Anterior cingulate cortex (tissue), 58 donors: Measurements from ENCODE around the gene DAB2IP.
"Not testable (repeated sequence)": the region's sequence is repeated elsewhere in the genome, so short reads cannot be mapped to it uniquely, and the experiment has no call there.

Experiments
- DNase-seq, 58 donors: peaks; one replicate each; lab custom pipeline; 2025; lab: John Stamatoyannopoulos, UW

The DAB2IP gene

DNA sequence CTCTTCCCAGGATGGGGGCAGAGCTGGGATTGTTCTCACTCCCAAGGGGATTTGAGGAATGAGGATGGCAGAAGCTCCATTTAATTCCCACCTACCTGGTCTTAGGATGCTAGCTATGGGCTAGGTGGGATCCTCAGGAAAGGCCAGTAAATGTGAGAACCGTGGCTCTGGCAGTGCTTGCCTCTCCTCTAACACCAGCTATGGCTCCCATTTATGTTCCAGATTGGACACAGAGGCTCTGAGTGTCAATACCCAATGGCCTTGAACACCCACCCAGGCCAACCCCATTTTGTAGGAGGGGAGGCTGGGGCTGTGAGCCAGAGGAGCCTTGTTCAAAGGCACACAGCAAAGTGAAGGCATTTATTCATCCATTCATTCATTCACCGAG, 10.2 kb upstream of the DAB2IP start:
- no peak for DNase-seq

DNA sequence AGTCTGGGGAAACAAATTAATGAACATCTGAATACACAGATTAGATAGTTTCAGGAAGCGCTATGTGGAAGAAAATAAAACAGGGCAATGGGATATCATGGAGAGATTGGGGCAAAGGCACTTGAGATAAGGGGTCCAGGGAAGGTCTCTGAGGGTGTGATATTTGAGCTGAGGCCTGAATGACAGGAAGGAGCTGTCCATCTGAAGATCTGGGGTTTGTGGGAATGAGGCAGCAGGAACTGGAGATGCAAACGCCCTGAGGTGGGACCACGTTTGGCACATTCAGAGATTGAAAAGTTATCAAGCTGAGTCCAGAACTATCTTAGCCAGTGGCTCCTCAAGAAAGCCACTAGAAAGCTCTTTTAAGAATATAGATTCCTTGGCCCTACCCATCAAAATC, 8.7 kb upstream of the DAB2IP start:
- no peak for DNase-seq

DNA sequence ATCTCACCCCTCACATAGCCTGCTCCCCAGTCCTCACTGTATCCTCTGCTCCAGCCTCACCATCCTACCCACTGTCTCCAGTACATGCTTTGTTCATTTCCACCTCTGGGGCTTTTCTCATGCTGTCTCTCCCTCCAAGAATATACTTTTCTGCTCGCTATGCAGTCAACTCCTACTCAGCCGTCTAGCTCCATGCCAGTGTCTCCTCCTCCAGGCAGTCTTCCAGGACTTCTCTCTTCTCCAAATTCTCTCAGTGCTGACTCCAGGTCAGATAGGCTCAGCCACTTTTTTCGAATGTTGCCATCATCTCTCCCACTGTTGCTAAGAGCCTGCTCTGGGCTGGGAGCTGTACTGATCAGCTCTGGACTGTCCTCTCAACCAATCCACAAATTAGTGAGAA, 8.0 kb upstream of the DAB2IP start:
- no peak for DNase-seq

DNA sequence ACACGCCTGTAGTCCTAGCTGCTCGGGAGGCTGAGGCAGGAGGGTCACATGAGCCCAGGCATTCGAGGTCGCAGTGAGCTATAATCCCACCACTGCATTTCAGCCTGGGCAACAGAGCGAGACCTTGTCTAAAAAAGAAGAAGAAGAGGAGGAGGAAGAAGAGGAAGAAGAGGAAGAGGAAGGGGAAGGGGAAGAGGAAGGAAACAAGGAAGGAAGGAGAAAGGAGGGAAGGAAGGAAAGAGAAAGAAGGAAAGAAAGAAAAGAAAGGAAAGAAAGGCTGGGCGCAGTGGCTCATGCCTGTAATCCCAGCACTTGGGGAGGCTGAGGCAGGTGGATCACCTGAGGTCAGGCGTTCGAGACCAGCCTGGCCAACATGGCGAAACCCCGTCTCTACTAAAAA, 7.4 kb upstream of the DAB2IP start:
- DNase-seq = not testable (repeated sequence)

DNA sequence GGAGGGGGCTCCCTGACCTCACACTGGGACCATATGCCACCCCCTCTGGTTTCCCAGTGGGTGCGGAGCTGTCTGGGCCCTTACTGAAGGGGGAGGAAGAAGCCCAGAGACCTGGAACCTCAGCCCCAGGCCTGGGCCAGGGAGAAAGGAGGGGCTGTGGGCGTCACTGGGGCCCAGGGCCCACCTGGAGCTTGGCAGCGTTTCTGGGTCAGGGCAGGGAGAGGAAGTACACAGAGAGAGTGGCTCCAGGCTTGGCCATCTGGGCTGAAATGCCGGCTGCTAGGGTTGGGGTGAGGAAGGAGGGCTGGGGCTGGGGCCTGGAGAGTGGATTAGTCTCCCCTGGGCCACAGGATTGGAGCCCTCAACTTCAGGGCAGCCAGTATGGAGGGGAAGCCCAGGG, 6.4 kb upstream of the DAB2IP start:
- DNase-seq = peak in 36 of 58 donors; percentile 16 to 77 (median 37)

DNA sequence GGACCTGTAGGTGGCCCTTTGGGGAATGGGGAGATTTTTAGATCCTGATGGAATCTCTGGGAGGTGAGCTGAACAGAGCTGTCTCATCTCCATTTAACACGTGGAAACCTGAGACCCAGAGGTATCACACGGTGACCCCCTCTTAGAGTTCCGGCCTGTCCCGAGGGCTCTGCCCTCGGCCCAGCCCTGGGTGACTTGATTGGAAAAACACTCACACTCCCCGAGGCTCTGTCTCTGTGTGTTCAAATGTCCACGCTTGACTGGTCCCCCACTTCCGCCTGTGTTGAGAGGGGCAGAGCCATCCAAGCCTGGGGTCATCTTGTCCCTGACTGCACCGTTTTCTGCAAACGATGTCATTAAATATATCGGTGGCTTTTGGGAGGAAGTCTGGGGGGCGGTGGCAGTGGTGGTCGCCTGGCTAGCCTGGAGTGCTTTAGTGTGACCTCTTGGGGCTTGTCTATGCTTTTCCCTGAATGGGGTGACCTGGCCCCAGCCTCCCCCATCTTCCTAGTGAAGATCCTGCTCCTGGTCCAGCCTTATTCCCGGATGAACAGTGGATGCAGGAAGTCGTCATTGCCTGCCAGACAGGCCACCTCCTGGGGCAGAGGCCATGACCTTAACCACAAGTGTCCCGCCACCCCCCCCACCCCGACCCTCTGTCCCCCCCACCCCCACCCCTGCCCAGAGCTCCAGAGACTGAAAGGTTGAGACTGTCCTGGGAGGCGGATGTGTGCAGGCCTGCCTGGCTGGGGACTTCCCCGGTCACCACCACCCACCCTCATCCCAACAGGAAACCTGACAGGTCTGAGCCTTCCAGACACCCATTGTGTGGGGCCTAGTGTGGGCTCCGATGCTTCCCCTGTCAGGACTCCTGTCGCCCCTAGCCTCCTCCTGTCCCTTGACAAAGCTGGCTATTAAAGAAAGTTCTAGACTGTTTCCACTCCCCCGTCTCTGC, 5.3 kb upstream of the DAB2IP start:
- no peak for DNase-seq

DNA sequence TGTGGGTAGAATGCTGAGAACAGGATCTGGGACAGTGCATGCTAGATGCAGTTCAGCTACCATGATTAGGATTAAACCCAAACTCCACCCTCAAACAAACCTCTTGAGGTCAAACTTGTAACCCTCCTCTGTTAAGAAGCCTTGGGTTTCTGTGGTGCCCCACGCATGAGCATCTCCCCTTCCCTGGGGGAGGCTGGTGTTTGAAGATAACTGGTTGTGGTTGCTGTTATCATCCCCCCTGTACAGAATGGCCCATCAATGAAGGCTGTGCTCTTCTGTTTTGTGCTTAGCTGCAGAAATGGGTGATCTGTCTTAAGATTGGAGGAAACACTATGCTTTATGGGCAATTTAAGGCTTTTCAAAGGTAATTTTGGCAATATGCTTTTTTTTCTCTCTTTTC, 4.4 kb upstream of the DAB2IP start:
- no peak for DNase-seq

DNA sequence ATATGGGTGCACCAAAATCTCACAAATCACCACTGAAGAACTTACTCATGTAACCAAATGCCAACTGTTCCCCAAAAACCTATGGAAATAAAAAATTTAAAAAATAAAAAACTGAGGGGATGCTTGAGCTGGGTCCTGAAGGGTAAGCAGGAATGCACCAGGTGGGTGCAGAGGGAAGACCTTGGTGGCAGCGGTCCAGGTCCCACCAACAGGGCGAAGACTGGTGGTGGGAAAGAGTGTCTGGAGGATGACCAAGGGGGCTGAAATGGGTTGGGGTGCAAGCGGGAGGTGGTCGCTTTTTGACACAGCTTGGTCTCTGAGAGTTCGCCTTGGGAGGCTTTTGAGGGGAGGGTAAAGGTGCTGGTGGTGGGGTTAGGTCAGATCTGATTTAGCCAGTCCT, 3.3 kb upstream of the DAB2IP start:
- no peak for DNase-seq

DNA sequence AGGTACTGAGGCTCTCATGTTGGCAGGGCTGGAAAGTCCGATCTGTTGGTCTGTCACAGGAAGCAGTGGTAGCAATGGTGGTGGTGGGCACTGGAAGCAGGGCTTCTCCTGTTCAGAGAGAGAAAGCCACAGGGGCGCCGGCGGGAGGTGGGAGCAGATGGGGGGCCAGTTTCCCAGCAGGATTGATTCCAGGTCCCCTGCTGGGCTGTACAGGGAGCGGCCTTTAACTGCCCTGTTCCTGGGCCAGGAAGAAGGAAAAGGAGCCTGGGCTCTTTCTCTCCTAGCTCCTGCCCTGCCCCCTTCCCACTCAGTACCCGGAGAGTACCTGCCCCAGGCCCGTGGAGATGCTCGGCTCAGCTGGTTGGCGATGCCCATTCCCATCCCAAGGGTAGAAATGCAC, 2.6 kb upstream of the DAB2IP start:
- DNase-seq = no peak

DNA sequence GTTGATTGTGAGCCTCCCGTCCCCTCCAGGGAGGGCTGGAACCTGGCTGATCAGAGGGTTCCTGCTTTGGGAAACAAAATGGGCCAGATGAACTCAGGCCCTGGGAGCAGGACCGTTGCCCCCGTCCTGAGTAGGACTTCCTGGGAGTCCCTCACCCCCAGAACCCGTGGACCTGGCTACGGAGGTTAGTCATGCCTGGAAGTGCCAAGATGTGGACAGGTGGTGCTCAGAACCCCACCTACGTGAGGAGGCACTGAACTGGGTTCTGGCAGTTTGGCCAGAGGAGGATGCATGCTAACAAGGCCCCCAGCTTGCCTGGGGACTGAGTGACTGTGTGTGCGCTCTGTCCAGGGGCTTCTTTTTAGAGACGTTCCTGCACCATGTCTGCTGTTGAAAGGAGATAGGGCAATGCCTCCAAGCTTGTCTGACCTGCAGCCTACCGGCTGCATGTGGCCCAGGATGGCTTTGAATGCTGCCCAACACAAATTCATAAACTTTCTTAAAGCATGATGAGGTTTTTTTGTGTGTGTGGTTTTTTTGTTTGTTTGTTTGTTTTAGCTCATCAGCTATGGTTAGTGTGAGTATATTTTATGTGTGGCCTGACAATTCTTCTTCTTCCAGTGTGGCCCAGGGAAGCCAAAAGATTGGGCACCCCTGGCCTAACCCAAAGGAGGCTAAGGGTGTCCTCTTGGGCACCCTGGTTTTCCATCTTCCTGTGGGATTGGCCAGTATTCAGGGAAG, 1.8 kb upstream of the DAB2IP start:
- no peak for DNase-seq

DNA sequence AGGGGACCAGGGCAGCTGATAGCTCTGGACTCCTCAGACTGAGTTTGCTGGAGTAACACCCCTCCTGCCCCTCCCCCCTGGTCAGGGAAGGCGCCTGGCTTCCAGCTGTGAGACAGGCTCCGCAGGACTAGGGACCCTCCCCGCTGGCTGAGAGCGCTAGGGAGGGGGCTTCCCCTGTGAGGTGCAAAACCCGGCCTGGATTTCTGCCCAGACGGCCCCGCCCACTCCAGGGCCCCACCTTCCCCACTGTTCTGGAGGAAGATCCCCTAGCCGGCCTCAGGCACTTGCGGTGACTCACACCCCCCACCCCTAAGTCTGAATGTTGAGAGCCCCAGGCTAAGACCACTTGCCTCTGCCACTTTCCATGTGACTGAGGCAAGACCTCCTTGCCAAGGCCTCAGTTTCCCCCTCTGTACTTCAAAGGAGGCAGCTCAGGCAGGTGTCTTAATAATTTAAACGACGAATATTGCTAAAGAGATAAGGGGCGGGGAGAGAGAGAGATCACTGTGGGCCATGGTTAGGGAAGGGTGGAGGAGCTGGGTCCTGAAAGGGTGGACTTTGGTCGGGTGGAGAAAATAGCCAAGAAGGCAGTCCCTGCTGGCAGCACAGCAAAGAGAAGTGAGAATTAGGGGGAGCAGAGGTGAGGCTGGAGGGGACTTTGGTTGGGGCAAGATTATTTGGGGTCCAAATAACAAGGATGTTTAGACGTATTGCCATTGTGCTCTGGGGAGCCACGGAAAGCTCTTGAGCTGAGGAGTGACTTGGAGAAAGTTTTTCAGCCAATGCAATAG, 1.0 kb upstream of the DAB2IP start:
- DNase-seq = peak in 8 of 58 donors; percentile 8 to 56 (median 24)

DNA sequence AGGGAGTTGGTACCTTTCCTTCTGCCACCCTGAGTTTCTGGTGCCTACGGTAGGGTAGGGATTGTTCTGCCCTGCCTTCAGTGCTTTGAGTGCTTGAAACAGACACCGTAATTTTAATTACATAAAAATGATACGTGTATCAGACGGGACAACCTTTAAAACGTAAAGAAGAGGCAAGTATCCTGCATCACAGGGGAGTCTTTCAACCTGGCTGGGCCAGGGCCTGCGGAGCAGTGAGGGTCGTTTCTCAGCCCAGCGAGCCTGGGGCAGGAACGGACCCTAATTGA, 483 bp upstream of the DAB2IP start:
- DNase-seq = no peak

DNA sequence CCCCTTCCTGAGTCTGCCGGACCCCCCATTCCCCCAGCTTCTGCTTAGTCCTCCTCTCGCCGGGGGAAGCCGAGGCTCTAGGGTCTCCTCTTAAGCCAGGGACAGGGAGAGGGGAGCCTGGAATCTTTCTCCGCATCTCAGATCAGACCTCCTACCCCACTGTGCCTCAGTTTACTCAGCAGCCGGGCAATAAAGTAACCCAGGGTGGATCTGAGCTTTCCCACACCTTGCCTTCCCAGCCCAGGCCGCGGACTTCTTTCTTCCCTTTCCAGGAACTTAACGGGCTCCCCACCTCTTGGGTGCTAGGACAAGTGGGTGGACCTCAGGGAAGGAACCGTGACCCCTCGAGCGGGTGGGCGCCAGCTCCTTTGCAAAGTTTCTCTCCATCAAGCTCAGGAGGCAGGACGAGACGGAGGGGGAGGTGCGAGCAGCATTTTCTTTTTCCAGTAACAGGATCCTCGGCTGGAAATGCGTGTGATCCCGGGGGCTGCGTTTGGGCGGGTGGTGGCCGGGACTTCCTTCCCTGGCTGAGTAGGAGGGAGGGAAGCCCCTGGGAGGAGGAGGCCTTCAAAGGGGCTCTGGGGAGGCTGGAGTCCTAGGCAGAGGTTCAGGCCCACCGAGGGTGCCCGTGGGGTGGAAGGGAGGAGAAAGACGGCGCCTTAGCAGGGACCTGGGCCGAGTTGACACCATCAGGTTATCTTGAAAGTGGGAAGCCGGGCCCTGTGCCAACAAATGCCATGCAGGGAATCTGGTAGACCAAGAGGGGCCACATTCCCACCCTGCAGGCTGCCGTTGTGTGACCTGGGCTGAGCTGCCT, 795 bp downstream of the DAB2IP start:
- no peak for DNase-seq

DNA sequence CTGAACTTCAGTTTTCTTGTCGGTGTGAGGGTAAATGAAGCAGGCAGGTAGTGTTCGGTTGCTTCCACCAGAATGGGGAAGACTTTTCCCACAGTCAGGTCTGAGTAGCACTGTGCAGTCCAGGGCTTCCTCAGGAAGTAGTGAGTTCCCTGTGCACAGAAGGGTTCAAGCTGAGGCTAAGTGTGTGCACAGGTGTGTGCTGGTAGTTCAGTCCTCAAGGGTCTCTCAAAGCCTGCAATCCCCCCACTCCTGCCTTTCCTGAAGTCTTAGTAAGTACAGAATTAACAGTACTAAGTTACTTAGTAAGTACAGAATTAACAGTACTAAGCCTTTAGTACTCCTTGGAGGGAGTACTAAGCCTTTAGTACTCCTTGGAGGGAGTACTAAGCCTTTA, 1.4 kb downstream of the DAB2IP start:
- no peak for DNase-seq

DNA sequence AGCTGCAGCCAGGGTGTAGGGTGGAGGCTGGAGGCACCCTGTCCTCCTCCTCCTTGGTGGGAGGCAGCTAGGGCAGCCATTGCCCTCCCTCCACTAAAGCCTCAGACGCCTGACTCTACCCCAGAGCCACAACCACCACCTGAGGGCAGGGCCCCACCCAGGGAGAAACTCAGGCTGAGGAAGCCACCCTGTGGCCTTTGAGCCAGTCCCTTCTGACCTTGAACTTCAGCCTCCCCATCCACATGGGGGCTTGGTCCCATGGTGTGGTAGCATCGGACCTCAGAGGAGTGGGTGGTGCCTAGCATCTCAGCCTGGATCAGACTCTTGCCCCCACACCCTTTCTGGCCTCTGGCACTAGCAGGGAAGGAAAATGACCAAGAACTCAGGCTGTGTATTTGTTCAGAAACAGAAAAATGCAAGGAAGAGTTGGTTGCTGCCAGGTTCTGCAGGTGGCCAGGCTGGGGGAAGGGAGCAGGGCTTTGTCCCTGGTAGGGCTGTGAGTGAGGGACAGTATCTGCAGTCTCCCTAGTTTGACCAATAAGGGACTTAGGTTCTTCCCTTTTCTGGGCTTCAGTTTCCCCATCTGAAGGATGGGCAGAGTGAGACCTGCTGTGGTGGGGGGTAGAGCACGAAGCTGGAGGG, 3.2 kb downstream of the DAB2IP start:
- no peak for DNase-seq

DNA sequence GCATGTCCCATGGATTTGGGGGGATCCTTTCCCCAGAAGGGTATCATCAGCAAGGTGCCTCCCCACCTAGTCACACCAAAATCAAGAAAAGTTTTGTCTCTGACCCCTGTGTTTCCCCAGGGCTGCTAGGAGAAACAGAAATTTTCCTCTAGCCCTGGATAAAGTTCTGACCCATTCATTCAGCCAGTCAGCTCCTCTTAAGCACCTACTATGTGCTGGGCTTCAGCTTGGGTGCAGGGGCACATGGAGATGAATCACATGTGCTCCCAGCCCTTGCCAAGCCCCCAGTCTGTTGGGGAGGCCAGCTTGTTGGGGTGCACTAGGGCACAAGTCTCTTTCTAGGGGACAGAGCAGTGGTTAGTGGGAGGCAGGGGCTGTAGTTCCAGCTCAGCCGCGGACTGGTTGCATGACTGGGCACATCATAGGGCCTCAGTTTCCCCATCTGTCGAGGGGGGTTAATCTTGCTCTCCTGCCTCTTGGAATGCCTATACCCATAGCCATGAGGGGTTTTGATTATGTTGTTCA, 3.9 kb downstream of the DAB2IP start:
- no peak for DNase-seq

DNA sequence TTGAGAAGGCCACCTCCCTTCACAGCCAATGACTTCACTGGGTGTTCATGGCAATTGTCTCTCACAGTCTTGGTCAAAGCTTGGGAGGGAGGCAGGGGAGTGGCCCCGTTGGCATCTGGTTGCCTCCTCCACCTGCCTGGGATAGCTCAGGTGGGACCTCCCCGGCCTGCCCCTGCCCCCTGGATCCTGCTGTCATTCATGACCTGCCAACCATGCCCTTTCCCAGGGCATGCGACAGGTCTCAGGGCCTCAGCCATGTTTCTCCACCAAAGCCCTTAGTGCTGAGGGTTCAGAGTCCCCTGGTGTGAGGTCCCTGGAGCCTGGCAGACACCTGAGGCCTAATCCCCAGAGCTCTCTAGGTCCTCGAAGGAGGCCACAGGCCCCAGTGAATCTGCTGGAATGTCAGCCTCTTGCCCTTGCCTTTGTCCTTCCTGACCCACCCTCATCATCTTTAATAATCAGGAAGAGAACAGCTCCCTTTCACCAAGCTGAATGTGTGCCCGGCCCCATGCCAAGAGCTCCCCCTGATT, 5.6 kb downstream of the DAB2IP start:
- no peak for DNase-seq

DNA sequence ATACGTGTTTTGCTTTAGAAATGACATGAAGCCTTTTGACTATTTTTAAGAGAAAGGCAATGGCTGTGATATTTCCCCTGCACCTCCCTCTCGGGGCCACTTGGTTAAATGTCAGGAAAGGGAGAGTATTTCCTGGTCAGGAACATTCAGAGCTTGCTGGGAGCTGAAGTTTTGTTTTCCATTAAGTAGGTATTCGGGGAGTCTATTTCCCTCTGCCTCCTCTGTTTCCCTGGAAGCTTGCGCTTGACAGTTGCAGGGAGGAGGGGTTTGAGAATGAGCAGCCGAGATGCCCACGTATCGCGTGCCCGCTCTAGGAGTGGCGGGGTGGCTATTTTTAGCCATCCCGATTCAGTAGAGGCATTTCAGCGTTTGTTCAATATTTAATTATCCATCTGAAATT, 6.7 kb downstream of the DAB2IP start:
- peak in 15 of 58 donors; percentile 3 to 57 (median 26) for DNase-seq

DNA sequence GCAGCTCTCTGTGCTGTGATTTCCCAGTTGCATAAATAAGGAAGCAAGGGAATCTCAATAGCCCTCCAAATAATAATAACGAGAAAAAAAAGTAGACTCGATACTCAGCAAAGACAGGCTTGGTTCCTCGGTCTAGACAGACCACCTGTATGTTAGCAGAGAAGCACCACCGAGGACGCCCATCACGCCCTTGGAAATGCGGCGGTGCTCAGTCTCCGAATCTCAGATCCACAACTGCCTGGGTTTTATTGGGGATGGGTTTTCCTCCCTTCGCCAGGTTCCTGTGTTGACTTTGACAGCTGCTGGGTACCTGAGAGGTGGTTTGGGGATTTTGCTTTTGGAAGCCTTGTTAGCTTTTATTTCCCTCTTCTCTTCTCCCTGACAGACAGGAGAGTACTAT, 7.2 kb downstream of the DAB2IP start:
- DNase-seq = no peak
